Amniotic stem cell (primary cell): ENCODE data around the gene TPPP3.
"Not testable (repeated sequence)": the region's sequence is repeated elsewhere in the genome, so short reads cannot be mapped to it uniquely, and the experiment has no call there.

Experiments
- DNase-seq: peaks from one replicate; lab custom pipeline; 2025; lab: John Stamatoyannopoulos, UW

The TPPP3 gene

DNA sequence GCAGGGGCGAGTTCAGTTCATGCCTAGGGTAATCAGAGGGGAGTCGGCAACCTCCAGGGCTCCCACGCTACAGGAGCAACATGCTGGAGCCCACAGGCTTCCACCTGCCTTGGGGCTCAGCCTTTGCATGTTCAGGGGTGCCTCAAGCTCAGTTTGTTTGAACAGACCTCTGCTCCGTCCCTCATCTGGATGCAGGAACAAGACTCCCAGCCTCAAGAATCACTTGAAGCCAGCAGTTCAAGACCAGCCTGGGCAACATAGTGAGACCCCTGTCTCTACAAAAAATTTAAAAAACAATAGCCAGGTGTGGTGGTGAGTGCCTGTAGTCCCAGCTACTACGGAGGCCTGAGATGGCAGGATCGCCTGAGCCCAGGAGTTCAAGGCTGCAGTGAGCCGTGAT is 32.7 kb upstream of the TPPP3 start:
- no peak for DNase-seq

DNA sequence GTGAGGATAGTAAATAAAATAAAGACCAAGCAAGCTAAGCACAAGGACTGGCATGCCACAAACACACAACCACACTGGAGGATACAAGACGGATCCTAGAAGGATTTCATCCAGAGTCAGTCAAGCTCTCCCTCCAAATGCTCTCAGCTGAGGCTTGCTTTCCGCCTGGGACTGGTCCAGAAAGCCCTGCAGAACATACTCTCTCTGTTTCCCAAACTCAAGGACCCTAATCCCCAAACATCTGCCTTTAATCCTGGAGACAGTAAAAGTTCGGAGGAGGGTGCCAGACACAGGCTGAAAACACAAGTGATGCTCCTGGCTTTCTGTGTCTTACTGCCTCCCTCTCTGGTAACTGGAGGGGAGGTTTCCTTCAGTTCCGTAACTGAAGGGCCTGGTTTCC is 32.3 kb upstream of the TPPP3 start:
- DNase-seq: no peak

DNA sequence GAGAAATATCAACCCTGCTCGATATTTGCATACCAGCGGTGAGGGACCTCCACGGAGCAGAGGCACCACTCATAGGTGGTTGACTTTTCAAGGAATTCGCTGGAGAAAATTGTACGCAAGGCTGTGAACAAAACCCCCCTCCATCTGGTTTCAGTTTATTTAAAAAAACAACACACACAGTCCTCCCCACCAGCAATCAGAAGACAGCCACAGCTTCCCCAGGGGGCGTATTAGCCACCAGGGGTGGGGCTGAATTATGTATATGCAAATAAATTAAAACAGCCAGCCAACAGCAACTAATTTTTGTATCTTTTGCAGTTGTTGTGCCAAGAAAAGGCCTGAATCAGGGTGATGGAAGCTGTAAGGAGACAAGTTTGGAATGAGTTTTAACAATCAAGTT is 31.8 kb upstream of the TPPP3 start:
- DNase-seq: no peak

DNA sequence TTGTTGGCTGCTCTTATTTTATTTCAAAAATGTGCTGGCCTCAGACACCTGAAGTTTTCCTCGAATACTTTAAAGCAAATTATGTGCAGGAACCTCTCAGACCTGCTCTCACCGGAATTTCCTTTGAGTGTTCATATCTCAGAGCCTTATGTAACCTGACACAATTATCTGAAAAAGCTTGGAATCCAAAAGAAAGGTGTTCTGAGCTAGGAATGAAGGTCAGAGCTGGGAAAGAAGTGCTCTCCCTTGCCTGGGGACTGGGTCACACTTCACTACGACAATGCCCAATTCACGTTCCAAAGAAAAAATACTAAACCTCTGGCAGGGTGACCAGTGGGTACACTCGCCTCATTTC is 30.9 kb upstream of the TPPP3 start:
- DNase-seq: no peak

DNA sequence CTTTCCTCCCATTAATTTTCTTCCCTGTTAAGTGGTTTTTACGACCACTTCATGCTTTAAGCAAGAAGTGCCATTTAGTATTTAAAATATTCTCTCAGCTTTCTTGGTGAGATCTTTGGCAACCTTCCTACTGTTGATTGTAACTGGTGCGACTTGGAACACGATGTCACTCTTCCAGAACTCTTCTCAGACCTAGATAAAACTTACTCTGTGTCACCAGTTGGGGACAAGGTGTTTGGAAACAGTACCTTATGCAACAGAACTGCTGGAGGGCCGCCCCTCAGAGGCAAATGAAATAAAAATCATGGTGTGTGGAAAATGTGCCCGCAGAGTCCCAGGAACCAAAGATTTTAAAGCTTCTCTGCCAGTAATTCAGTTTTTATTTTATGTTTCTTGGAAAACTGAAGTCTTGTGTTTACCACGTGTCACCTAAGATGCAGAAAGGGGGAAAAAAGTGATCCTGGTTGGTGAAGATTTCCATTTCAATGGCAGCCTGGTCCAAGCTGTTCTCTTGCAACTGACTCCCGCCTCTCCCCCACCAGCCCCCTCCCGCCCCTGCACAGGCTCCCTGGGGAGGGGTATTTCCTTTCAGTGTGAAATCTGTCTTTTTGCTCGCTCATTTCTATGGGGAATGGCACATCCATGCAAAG is 30.4 kb upstream of the TPPP3 start:
- DNase-seq: no peak

DNA sequence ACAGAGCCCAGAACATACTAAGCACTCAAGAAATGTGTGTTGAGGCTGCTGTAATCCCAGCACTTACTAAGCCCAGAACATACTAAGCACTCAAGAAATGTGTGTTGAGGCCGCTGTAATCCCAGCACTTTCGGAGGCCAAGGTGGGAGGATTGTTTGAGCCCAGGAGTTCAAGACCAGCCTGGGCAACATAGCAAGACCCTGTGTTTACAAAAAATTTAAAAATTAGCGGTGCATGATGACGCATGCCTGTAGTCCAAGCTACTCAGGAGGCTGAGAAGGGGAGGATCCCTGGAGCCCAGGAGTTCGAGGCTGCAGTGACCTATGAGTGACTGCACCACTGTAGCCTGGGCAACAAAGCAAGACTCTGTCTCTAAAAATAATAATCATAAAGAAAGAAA is 29.7 kb upstream of the TPPP3 start:
- no peak for DNase-seq

DNA sequence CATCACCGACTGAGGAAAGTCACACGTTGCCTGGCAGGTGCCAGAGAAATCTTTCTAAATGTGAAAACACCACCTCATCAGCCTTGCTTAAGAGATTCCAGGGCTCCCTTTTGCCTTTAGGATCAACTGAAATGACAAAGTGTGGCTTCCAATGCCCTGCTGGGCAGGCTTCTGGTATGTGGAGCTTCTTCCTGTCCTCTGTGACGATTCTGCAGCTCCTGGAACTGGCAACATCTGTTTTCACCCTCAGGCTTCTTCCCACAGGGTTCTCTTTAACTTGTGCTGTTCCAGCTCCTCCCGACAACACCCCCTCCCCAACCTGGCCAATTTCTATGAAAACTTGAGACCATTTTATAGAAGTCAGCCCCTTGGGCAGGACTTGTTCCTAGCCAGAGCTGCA is 27.7 kb upstream of the TPPP3 start:
- no peak for DNase-seq

DNA sequence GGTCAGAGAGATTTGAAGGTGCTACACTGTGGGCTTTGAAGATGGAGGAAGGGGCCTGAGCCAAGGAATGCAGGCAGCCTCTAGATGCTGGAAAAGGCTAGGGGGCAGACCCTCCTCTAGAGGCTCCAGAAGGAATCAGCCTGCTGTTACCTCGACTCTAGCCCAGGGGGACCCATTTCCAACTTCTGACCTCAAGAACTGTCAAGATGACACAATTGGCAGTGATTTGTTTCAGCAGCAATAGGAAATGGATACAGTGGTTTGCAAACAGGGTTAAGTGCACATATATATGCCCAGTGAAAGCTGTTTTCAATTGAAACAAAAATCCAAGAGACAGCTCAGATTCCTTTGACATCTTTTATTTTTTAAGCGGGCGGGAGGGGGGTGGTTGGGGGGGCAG is 26.6 kb upstream of the TPPP3 start:
- no peak for DNase-seq

DNA sequence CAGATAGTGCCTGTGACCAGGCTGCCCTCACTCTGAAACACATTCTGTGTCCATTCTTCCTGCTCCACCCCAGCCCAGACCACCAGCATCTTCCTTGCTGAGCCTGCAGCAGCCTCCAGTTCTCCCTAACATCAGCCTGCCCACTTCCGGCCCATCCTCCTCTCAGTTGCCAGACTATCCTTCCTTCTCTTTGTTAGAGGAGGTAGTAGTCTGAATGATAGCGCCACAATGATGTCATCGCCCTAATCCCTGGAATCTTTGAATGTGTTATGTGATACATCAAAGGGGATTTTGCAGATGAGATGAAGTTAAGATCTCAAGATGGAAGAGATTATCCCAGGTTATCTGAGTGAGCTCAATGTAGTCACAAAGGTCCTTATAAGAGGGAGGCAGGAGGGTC is 26.2 kb upstream of the TPPP3 start:
- no peak for DNase-seq

DNA sequence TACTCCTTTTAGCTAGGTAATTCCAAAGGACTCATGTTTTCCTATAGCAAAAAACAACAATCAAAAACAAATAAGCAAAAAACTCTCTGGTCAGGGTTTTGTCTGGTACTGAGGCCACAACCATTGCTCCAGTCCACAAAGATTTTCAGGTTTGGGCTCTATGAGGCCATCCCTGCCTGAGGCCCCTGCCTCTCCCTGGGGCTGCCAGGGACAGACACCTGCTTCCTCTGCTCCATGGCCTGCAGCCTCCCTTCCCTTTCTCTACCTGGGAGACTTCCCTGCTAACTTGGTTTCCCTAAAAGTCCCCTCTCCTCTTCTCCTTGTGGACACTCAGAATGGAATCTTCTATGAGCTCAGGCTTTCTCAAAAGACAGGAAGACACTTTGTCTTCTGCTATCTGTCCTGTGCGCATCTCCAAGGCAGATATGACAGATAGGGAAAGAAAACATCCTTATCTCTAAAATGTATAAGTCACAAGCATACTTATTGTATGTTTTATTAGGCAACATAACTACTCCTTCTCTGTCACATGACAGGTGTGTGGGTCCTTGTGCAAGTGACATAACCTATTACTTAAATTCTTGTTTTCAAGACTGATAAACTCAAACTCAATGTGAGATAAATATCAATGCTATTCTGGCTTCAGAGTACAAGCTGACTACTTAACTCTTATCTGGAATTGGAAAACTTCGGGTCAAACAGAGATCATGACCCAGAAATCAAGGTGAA is 24.2 kb upstream of the TPPP3 start:
- no peak for DNase-seq

DNA sequence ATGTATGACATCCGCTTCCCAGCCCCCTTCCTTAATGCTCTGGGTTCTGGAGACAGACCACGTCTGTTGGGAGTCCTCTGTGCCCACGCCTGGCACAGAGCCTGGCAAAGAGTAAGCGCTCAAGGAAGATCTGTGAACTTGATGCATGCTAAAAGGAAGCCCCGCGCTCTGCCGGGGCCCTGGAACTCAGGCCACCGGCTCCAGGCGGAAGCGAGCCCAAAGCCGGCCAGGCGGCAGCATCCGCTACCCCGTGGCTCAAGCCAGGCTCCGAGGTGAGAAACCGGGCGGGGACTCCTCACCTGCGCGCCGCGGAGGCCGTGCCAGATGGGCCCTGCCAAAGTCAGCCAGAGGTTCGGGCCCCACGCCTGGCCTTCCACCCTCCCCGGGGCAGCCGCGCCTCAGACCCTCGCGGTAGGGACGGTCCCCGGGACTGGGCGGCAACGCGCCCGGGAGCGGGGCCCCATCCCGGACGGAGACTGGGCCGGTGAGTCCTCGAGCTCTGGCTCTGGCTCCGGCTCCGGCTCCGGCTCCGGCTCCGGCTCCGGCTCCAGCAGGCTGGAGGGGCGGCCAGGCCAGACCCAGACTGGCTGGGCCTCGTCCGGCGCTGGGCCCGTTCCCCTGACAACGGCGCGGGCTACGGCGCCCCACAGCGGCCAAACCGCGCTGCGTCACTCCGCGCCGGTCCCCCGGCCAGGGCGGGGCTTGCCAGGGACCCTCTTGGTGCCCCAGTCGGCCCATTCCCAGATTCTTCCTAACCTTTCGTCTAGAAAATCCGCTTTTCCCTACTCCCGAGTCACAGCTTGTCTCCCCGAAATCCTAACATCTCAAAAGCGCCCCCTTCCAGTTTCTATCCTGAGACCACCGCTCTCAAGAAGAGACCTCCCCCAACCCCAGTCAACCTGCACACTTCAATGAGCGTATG is 22.8 kb upstream of the TPPP3 start, which contains the start of gene ZDHHC1:
TSS of gene ZDHHC1 (minus strand) at position 606 of the 922 bp plus-strand sequence. CDS start 8,702 bp downstream, outside the sequence.
- no peak for DNase-seq

DNA sequence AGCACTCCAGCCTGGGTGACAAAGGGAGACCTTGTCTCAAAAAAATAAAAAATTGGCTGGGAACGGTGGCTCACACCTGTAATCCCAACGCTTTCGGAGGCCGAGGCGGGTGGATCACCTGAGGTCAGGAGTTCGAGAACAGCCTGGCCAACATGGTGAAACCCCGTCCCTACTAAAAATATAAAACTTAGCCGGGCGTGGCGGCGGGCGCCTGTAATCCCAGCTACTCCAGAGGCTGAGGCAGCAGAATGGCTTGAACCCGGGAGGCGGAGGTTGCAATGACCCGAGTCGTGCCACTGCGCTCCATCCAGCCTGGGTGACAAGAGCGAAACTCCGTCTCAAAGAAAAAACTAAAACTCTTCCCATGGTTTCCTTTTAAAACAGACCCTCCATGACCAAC is 22.1 kb upstream of the TPPP3 start:
- DNase-seq: not testable (repeated sequence)

DNA sequence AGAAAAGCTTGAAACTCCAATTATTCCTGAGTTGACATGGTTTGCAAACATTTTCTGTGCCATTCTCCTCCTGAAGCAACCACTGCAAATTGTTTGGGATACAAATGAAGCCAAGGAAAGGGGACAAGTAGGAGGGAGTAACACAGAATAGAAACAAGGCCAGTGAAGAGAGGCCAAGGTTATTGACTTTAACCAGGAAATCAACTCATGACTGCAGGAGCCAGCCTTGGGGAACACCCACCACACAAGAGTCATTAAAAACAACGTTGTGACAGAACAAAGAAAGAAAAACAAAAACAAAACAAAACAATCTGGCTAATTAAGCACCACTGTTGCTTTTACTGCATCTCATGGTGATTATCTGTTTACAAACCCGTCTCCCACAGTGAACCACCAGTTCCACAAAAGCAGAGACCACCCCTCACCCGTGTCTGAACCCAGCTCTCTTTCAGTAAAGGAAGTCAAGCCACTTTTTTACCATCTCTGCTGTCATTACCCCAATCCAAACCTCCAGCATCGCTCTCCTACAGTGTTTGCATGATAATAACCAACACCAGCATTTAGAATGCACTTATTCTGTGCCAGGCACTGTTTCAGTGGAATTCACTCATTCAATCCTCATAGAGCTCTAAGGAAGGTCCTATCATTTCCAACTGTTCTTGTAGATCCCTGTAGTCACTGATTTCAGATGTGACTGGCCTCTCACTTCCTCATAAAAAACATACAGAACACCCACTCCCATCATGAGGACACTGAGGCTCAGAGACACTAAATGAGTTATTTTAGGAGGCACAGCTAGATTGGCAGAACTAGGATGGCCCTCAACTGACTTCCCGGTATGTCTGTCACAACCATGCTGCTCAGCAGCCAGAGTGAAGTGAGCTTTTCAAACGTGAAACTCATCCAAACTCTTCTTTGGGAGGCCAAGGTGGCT is 20.9 kb upstream of the TPPP3 start:
- no peak for DNase-seq

DNA sequence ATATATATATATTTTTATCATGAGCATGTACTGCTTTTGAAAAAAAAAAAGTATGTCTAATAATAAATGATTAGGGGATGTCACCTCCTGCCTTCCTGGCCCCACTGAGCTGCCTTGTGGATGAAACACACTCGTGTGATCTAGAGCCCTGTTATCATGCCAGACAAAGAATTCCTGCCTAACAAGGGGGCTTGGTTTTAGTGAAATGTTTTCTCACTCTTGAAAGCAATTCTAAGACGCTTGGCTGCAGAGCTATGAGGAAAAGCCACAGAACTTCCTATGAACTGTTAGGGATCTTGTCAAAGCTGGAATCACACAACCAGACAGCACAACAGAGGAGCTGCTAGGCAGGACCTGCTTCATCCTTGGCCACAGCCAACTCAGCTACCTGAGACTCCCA is 19.0 kb upstream of the TPPP3 start:
- DNase-seq: no peak

DNA sequence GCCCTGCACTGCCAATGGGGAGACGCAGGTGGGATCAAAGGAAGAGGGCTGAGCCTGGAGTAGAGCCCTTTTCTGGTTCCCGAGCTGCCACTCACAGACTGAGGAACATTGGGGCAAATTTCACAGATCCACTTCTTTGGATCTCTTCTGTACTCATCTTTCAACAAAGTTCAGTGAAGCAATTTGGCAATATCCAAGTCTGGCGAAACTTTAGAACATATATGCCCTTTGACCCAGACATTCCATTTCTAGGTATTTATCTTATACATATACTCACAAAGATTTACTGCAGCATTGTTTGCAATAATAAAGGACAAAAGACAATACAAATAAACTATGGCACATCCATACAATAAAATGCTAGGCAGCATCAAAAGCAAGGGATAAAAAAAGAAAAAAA is 18.0 kb upstream of the TPPP3 start:
- DNase-seq: no peak

DNA sequence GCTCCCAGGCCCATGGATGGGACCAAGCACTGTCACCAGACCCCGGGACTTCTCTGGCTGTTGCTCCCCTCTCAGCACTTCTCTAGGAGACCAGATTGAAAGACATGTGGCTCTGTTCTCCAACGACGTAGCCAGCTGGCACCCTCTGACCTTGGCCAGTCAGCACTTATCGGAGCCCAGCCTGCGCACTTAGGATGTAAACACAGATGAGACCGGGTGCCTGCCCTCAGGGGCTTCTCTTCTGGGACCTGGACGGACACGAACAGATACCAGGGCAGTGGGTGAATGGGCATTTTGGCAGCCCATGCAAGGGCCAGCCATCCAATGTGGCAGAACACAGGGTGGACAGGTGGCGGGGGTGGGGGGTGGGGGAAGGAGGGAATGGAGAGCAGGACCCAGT is 16.3 kb upstream of the TPPP3 start:
- DNase-seq: no peak

DNA sequence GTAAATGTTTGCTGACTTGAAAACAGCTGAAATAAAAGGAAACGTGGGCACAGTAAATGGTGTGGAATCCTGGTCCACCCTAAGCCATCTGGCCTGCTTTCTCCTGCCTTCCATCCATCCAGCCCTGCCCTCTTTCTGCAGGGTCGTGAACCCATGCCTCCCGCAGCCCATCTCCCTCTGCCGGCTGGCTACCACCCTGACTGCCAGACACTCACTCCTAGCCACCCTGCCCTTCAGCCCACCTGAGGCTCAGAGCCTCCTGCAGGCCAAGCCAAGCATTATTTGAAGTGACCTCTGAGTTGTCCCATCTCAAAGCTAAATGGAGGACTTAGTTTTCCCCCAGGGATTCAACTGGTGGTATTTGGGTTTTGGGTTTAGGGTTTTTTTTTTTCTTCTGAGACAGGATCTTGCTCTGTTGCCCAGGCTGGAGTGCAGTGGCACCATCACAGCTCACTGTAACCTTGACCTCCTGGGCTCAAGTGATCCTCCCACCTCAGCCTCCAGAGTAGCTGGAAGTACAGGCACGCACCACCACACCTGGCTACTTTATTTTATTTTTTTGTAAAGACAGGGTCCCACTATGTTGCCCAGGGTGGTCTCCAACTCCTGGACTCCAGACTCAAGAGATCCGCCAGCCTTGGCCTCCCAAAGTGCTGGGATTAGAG is 14.6 kb upstream of the TPPP3 start:
- DNase-seq: no peak

DNA sequence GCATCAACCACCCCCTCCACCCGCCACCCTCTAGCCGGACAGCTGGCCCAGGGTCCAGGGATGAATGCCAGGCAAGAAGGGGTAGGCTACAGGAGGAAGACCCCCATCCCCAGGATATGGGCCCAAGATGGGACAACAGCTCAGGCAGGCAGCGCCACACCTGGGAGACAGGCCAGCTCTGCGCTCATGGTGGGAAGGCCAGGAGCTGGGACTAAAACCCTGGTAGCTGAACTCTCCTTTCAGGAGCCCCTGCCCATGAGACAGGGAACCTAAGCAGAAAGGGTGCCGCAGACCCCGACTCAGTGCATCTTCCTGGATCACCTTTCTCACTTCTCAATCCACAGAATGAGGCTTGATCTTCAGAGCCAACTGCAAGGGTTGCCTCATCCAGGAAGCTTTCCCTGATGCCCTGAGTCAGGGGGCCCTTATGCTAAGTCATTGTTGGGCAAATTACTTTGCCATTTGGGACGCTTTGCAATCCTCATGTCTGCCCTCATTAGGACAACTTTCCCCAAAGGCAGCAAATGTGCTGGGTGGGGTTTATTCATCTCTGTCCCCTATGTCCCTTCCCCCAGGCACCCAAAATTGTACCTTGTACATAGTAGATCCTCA is 14.0 kb upstream of the TPPP3 start:
- DNase-seq: no peak

DNA sequence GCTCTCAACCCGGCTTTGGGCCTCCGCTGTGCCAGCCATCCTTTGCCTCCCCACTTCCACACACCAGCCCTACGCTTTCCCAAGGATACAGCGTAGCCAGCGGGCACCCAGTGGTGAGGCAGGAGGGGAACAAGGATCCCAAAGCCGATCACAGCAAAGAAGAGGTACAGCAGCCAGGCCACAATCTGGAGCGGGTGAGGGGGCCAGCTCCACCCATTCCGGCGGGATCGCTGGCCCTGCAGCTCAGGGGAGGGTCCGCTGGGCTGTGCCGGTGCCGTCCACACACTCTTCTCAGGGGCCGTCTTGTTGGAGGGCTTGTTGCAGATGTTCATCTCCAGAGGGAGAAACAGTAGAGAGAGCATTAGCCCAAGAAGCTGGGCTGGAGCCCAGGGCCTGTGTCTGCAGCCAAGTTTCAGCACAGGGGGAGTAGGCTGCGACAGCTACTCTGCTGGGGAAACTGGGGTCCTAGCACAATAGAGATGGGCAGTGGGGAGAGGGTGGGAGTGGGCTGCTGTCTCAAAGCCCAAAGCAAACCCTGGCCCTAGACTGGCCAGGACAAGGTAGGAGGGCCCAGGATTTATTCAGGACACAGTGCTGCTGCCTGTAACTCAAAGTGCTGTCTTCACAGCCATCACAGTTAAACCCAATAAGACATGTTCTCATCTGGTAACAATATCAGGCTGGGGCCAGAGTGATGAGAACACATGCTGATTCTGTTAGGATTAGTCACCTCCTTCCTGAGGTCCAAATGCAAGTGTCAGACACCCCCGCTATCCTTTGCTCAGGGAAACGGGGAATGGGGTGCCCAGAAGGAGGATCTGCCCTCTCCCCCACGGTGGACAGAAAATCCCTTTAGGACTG is 13.0 kb upstream of the TPPP3 start:
- DNase-seq: peak; percentile 58

DNA sequence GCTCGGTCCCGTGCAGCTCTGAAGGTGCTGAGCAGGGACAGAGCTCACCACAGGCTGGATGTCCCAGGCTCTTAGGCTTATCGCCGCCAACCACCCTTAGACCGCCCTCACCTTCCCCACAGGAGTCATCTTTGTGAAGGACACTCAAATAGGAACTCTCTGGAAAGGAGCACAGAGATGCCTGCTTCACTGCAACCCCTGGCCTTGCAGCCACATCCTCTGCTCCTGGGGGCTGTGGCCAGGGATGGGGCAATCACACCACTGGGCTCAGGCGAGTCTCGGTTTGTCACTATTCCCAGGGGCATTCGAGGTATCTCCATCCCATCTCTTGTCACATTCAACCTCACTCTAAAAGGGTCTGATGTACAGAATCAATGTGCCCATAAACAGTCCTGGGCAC is 12.0 kb upstream of the TPPP3 start:
- no peak for DNase-seq
